C4-2B (cell line): ENCODE results near the gene NANS.

ENCODE experiments used
- H3K27ac ChIP-seq: fragments of 450-650 bp; 2 replicates; pipeline ENCODE4 v1.5.1; 2017
- ZFX ChIP-seq: fragments of 450-650 bp; IDR thresholded peaks from 2 replicates; pipeline ENCODE4 v1.6.1; 2017
- TF ChIP-seq, protein P1 (sequence below): fragments of 450-650 bp; conservative IDR thresholded peaks from 2 replicates; pipeline ENCODE4 v1.5.1; 2017; ENCODE audit warnings: mild to moderate bottlenecking

Gene NANS

DNA sequence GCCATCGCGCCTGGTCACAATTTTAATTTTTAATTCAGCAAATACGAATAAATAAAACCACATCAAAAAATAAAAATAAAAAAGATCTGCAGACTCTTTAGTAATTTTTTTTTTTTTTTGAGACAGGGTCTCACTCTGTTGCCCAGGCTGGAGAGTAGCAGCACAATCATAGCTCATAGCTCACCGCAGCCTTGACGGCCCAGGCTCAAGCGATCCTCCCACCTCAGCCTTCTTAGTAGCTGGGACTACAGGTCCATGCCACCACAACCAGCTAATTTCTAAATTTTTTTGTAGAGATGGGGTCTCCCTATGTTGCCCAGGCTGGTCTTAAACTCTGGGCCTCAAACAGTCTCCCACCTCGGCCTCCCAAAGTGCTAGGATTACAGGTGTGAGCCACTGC lies 14.2 kb downstream of the NANS start:
- H3K27ac ChIP-seq, result peak overlapping the region; percentile 98
- TF ChIP-seq ZFX, result no peak
- TF ChIP-seq, protein P1, sequence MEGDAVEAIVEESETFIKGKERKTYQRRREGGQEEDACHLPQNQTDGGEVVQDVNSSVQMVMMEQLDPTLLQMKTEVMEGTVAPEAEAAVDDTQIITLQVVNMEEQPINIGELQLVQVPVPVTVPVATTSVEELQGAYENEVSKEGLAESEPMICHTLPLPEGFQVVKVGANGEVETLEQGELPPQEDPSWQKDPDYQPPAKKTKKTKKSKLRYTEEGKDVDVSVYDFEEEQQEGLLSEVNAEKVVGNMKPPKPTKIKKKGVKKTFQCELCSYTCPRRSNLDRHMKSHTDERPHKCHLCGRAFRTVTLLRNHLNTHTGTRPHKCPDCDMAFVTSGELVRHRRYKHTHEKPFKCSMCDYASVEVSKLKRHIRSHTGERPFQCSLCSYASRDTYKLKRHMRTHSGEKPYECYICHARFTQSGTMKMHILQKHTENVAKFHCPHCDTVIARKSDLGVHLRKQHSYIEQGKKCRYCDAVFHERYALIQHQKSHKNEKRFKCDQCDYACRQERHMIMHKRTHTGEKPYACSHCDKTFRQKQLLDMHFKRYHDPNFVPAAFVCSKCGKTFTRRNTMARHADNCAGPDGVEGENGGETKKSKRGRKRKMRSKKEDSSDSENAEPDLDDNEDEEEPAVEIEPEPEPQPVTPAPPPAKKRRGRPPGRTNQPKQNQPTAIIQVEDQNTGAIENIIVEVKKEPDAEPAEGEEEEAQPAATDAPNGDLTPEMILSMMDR, result no peak

GRCh38 chr9:98071737-98072136 lies 15.2 kb downstream of the NANS start:
- H3K27ac ChIP-seq, result peak overlapping the region; percentile 98
- no peak for TF ChIP-seq ZFX
- TF ChIP-seq, protein P1, result no peak; the same call in 1 of the 2 replicates

DNA sequence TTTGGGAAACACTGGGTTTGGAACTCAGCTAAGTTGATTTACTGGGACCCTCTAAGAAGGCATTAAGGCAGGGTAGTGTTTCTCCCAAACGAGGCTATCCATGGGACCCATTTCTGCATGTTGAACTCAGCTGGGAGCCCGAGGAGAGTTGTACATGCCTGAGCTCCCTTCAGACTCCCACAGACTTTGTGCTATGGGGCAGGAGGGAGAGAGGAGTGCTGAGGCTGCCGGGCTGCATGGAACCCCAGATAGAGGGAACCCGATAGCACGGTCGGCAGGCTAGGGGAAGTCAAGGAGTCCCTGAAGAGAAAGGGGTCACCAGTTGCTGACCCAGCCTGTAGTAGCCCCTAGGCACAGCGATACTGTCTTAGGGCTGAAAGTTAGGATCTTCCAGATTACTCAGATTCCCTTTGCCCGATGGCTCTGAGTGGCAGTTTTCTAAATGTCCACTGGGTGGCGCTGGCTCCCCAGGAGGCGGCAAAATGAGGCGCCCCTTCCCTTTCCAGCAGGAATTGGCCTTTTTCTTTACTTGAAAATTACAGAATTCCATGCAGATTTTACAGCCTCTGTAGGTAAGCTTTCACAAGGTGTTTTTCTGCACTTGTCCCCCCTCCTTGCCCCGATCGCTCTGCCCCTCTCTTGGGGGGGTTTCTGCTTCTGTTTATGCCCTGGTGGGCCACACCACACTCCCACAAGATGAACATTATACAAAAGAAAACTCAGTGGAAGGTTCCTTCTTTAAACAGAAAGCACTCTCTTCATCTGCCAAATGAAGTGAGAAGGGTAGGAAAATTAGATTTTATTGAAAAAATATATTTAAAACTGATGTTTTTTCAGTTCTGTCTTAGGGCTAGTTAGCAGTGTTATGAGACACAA lies 17.8 kb downstream of the NANS start:
- TF ChIP-seq, protein P1, result peak; percentile 98
- TF ChIP-seq ZFX, result no peak
- peak overlapping the region; percentile 98 for H3K27ac ChIP-seq

DNA sequence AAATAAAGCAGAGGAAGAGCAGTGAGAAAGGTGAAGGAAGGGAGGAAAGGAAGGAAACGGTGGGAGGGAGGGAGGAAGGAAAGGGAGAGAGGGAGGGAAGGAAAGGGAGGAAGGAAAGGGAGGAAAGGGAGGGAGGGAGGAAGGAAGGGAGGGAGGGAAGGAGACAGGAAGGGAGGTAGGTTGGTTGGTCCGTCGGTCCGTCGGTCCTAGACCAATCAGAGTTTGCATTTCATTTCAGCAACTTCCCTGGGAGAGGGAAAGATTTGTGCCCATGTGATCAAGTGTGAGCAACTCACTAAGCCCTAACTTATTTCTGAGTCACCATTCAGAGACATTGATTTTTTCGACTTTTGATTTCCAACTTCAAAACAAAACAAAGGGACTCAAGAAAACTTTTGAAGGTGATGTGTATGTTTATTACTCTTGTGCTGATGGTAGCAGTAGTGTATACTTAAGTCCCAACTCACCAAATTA lies 18.8 kb downstream of the NANS start:
- H3K27ac ChIP-seq, result peak overlapping the region; percentile 98
- TF ChIP-seq, protein P1, result no peak
- TF ChIP-seq ZFX, result no peak

- peak overlapping the region; percentile 4; the same call in 1 of the 2 replicates for H3K27ac ChIP-seq
Measured at GRCh38 chr9:98076514-98076890, 20.0 kb downstream of the NANS start.

DNA sequence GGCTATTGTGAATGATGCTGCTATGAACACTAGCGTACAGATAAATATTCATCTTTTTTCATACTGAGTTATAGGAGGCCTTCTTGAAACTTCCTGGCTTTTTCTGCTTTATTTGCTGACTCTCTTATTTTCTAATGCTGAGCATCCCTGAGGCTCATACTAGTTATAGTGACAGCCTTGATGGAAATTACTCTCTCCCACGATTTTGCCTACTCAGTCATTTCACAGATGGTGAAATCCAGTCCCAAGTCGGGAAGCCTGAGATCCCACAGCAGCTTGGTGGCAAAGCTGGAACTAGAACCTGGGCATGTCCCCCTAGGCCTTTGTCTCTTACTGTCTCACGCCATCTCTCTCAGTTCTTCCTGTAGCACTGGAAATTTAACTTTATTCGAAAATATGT lies 22.4 kb downstream of the NANS start:
- no peak for TF ChIP-seq ZFX
- TF ChIP-seq, protein P1, result no peak
- H3K27ac ChIP-seq, result no peak overlapping the region

DNA sequence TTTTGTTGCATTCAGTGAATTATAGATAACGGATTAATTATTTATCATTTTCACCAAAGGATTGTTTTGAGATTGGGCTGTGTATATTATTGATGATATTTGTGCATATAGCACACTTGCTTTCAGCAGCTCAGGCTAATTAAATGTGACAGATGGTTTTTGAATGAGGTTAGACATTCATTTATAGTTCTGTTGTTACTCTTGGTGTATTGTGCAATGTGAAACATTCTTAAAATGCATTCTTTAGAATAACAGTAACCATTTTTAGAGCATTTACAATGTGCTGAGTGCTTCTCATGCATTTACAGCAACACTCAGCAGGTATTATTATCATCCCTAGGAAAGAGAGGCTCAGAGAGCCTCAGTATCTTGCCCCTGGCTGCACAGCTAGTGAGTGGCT lies 23.8 kb downstream of the NANS start:
- H3K27ac ChIP-seq, result no peak overlapping the region
- TF ChIP-seq ZFX, result no peak
- TF ChIP-seq, protein P1, result no peak

DNA sequence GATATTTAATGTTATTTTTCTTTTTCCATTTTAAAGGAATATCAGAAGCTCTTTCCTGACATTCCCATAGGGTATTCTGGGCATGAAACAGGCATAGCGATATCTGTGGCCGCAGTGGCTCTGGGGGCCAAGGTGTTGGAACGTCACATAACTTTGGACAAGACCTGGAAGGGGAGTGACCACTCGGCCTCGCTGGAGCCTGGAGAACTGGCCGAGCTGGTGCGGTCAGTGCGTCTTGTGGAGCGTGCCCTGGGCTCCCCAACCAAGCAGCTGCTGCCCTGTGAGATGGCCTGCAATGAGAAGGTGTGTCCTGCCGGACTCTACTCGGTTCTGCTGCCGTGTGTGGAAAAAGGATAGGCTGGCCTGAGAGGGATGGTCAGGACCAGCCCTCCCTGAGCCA lies 24.2 kb downstream of the NANS start:
- no peak overlapping the region for H3K27ac ChIP-seq
- TF ChIP-seq, protein P1, result no peak
- TF ChIP-seq ZFX, result no peak
